GM13977 (cell line): Measurements from ENCODE around the gene CD1B.
A peak's percentile ranks its signal among the peaks of the same experiment; 100 is the strongest.
"Not testable (repeated sequence)": the region's sequence is repeated elsewhere in the genome, so short reads cannot be mapped to it uniquely, and the experiment has no call there.

Source experiments
- DNase-seq: peaks from one replicate; pipeline ENCODE4 v3.0.0; 2012; ENCODE audit warnings: low spot score
- in situ Hi-C: fragments of 300-500 bp; cut with MboI; formaldehyde crosslinking; loops from one replicate; pipeline ENCODE4 v1.12.0; 2022; ENCODE audit warnings: low sequenced_read_pairs, low pct_unique_long_range_greater_than_20kb, mixed read lengths, inconsistent platforms; ENCODE audit not compliant: unreplicated experiment
- TF ChIP-seq, protein P1 (sequence below): IDR thresholded peaks from 2 replicates; pipeline ENCODE4 v1.5.1; 2012; ENCODE audit warnings: mild to moderate bottlenecking, control low read depth; ENCODE audit not compliant: insufficient read depth; ENCODE audit errors: extremely low read depth, missing control alignments

Gene CD1B

DNA sequence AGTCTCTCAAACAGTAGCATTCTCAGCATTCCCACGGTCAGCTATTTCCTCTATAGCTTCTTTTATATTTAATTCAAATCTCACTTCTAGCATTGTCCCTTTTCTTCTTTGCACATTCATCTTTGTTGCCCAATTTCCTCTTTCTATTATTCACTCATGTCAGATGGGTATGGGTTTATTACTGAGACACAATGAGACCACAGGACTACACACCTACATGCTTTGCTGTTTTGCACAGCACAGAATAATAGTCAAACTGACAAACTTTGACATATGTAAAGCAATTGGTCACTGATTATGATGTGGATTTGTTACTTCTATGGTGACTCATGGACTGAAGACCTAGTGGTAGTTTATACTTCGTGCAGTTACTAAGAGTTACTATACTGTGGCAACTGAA lies 47.4 kb downstream of the CD1B start:
- DNase-seq: peak; percentile 43
- in situ Hi-C loops: no loop called here
- TF ChIP-seq, protein P1, sequence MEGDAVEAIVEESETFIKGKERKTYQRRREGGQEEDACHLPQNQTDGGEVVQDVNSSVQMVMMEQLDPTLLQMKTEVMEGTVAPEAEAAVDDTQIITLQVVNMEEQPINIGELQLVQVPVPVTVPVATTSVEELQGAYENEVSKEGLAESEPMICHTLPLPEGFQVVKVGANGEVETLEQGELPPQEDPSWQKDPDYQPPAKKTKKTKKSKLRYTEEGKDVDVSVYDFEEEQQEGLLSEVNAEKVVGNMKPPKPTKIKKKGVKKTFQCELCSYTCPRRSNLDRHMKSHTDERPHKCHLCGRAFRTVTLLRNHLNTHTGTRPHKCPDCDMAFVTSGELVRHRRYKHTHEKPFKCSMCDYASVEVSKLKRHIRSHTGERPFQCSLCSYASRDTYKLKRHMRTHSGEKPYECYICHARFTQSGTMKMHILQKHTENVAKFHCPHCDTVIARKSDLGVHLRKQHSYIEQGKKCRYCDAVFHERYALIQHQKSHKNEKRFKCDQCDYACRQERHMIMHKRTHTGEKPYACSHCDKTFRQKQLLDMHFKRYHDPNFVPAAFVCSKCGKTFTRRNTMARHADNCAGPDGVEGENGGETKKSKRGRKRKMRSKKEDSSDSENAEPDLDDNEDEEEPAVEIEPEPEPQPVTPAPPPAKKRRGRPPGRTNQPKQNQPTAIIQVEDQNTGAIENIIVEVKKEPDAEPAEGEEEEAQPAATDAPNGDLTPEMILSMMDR: no peak

DNA sequence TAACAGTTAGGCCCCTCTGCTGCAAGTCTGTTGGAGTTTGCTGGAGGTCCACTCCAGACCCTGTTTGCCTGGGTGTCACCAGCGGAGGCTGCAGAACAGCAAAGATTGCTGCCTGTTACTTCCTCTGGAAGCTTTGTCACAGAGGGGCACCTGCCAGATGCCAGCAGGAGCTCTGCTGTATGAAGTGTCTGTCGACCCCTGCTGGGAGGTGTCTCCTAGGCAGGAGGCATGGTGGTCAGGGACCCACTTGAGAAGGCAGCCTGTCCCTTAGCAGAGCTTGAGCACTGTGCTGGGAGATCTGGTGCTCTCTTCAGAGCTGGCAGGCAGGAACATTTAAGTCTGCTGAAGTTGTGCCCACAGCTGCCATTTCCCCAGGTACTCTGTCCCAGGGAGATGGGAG lies 48.9 kb downstream of the CD1B start:
- in situ Hi-C loops, DNase-seq: not testable (repeated sequence)
